A549 treated with dexamethasone at 1 μM for 4 hours (cell line): ENCODE results near the gene GAGE12H. TPM values are rescaled to one million over a fixed set of nuclear protein-coding genes. Genes with fewer than 3 reads are reported as not detected.

Experiments
- total RNA-seq: library from RNA; stranded (reverse); fragments of 200-300 nt; extraction: Qiagen RNA extraction; gene quantifications from 5 replicates; pipeline ENCODE4 v1.2.3, GENCODE V29; 2022

The GAGE12H gene
- total RNA-seq = not detected in 5 replicates

GRCh38 chrX:49579649-49580048 is at the start of gene GAGE12H:
Gene GAGE12H (plus strand): TSS chrX:49579949. CDS start chrX:49581104, 1,155 bp downstream.

GRCh38 chrX:49531877-49532276 is 47.9 kb upstream of the GAGE12H start, which contains the start of gene GAGE12C:
Gene GAGE12C (plus strand): TSS chrX:49532177. CDS start chrX:49533332, 1,155 bp downstream.

GRCh38 chrX:49541433-49541832 is 38.3 kb upstream of the GAGE12H start, which contains the start of gene GAGE12D:
Gene GAGE12D (plus strand): TSS chrX:49541733. CDS start chrX:49542888, 1,155 bp downstream.

GRCh38 chrX:49550989-49551388 is 28.8 kb upstream of the GAGE12H start, which contains the start of gene GAGE12E:
Gene GAGE12E (plus strand): TSS chrX:49551289. CDS start chrX:49552444, 1,155 bp downstream.

GRCh38 chrX:49560542-49560941 is 19.2 kb upstream of the GAGE12H start, which contains the start of gene GAGE12F:
Gene GAGE12F (plus strand): TSS chrX:49560842. CDS start chrX:49561997, 1,155 bp downstream.

GRCh38 chrX:49570100-49570499 is 9.6 kb upstream of the GAGE12H start, which contains the start of gene GAGE12G:
Gene GAGE12G (plus strand): TSS chrX:49570400. CDS start chrX:49571555, 1,155 bp downstream.

GRCh38 chrX:49589196-49589595 is 9.4 kb downstream of the GAGE12H start, which contains the start of gene GAGE2A:
Gene GAGE2A (plus strand): TSS chrX:49589496. CDS start chrX:49590651, 1,155 bp downstream.

GRCh38 chrX:49598720-49599119 is 19.0 kb downstream of the GAGE12H start, which contains the start of gene GAGE1:
Gene GAGE1 (plus strand): TSS chrX:49599020. CDS start chrX:49600175, 1,155 bp downstream.

Other genes starting within 250 kb of the GAGE12H start
- gene GAGE13, start 248.4 kb upstream of the GAGE12H start, total RNA-seq = not detected in 5 replicates
- not detected in 5 replicates for gene GAGE12C, start 47.8 kb upstream of the GAGE12H start, total RNA-seq
- gene GAGE12D, start 38.2 kb upstream of the GAGE12H start, total RNA-seq = not detected in 5 replicates
- gene GAGE12E, start 28.7 kb upstream of the GAGE12H start, total RNA-seq = not detected in 5 replicates
- not detected in 5 replicates for gene GAGE12F, start 19.1 kb upstream of the GAGE12H start, total RNA-seq
- gene GAGE12G, start 9.5 kb upstream of the GAGE12H start, total RNA-seq = not detected in 5 replicates
- gene GAGE2A, start 9.5 kb downstream of the GAGE12H start, total RNA-seq = not detected in 5 replicates
- gene GAGE1, start 19.1 kb downstream of the GAGE12H start, total RNA-seq = 0.17 TPM in 1 of 5 replicates, not detected in the others
- 0.23 to 0.43 TPM (median 0.36 TPM) in 3 of 5 replicates, not detected in the others for gene PAGE1, start 116.0 kb downstream of the GAGE12H start, total RNA-seq
- gene PAGE4, start 249.4 kb downstream of the GAGE12H start, total RNA-seq = not detected in 5 replicates